Hematopoietic multipotent progenitor cell treated with erythropoietin and hydrocortisone succinate and interleukin-3 and kit ligand, for 17 days (in vitro differentiated cells): Measurements from ENCODE around the gene DNAJC21.
"Not testable (repeated sequence)": the region's sequence is repeated elsewhere in the genome, so short reads cannot be mapped to it uniquely, and the experiment has no call there.

Source experiments
- DNase-seq: peaks from one replicate; pipeline ENCODE4 v3.0.0-alpha.2; 2015; ENCODE audit warnings: low spot score

Gene DNAJC21

GRCh38 chr5:34923694-34924461, 5.5 kb upstream of the DNAJC21 start:
- DNase-seq, result peak; percentile 88

GRCh38 chr5:34924462-34924765, 4.9 kb upstream of the DNAJC21 start:
- no peak for DNase-seq

GRCh38 chr5:34926318-34926888, 3.0 kb upstream of the DNAJC21 start:
- DNase-seq, result no peak

GRCh38 chr5:34927785-34928184, 1.6 kb upstream of the DNAJC21 start:
- no peak for DNase-seq

GRCh38 chr5:34928267-34928666, 1.1 kb upstream of the DNAJC21 start:
- no peak for DNase-seq

GRCh38 chr5:34929720-34930461, 532 bp downstream of the DNAJC21 start:
- peak; percentile 76 for DNase-seq

- DNase-seq, result peak; percentile 53
Measured at GRCh38 chr5:34930462-34930844, 1.1 kb downstream of the DNAJC21 start.

- DNase-seq, result no peak
Measured at GRCh38 chr5:34930870-34931269, 1.5 kb downstream of the DNAJC21 start.

- no peak for DNase-seq
Measured at GRCh38 chr5:34932947-34933346, 3.6 kb downstream of the DNAJC21 start.

- DNase-seq, result no peak
Measured at GRCh38 chr5:34941936-34942335, 12.6 kb downstream of the DNAJC21 start.

GRCh38 chr5:34944044-34944443, 14.7 kb downstream of the DNAJC21 start:
- no peak for DNase-seq

- no peak for DNase-seq
Measured at GRCh38 chr5:34944460-34945047, 15.2 kb downstream of the DNAJC21 start.

GRCh38 chr5:34957321-34957720, 28.0 kb downstream of the DNAJC21 start:
- DNase-seq, result no peak

GRCh38 chr5:34957857-34958690, 28.7 kb downstream of the DNAJC21 start:
- peak; percentile 26 for DNase-seq

GRCh38 chr5:34959323-34959722, 30.0 kb downstream of the DNAJC21 start:
- no peak for DNase-seq

GRCh38 chr5:34967540-34967939, 38.2 kb downstream of the DNAJC21 start:
- no peak for DNase-seq

- DNase-seq, result no peak
Measured at GRCh38 chr5:34968258-34968657, 38.9 kb downstream of the DNAJC21 start.

GRCh38 chr5:34970552-34970951, 41.2 kb downstream of the DNAJC21 start:
- DNase-seq, result no peak

- not testable (repeated sequence) for DNase-seq
Measured at GRCh38 chr5:34971655-34972054, 42.3 kb downstream of the DNAJC21 start.

- DNase-seq, result no peak
Measured at GRCh38 chr5:34976347-34976746, 47.0 kb downstream of the DNAJC21 start.

GRCh38 chr5:34977934-34978613, 48.7 kb downstream of the DNAJC21 start:
- DNase-seq, result no peak
